ENCODE data around the gene ZSWIM5.
"Not testable (repeated sequence)": the region's sequence is repeated elsewhere in the genome, so short reads cannot be mapped to it uniquely, and the experiment has no call there.

The ZSWIM5 gene

DNA sequence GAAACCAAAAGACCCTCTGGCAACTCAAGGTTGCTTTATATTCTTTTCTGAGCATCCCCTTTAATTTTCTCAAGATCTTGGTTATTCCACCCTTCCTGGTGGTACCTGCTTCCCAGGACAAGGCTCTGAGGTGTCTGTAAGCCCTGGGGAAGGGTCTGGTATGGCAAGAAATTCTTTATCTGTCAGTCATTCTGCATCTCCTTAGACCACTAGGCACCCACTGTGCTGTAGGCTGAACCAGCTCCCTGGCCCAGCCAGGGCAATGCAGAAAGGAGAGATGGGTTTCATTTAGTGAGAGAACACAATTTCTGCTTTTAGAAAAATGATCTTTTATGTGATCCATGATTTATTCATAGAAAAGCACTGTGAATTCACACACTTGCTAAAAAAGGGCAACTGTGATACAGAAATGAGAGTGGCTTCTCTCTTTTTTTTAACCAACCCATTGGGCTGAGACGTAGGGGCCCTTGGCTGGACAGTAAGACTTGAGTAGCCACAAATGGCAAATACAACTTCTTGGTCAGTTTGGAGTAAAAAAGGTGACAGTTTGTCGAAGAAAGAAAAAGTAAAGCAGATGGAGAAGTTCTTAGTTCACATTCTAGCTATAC lies 190.2 kb downstream of the ZSWIM5 start:
- no peak for DNase-seq

DNA sequence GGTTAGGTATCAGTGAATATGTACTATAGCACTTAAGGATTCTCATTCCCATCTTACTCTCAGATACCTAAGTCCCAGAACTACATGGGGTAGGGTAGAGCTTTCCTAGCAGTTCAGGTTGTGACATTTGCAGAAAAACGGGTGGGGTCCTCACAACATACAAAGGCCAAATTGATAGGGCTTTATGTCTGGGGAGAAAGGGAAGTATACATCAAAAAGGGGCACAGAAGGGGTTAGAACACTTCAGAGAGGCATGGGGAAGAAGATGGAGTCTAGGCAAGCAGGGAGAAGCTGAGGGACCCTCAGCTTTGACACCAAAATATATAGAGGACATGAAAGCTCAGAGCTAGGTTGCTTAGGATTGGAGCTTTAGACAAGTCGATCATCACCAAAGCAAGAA lies 190.7 kb downstream of the ZSWIM5 start:
- DNase-seq: no peak

DNA sequence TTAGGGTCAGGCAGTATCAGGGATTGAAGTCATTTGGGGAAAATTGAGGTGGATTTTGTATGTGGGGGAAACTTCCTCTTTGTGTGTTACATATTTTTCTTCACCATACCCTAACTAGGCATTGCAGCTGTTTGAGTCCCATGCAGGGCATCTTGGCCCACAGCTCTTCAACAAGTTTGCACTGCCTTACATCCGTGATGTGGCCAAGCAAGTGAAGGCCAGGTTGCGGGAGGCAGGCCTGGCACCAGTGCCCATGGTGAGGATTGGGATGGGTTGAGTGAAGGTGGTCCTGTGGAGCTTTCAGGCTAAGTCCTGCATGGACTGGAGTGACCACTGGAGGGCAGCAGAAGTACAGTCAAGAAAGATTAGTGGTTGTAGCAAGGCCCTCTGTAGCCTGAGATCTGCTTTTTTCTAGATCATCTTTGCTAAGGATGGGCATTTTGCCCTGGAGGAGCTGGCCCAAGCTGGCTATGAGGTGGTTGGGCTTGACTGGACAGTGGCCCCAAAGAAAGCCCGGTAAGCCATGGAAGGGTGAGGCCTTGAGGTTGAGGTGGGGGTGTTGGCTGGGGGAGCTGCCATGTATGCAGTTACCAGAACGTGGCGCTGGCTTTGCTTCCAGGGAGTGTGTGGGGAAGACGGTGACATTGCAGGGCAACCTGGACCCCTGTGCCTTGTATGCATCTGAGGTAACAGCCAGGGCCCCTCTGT lies 191.9 kb downstream of the ZSWIM5 start:
- peak; percentile 34 for DNase-seq

DNA sequence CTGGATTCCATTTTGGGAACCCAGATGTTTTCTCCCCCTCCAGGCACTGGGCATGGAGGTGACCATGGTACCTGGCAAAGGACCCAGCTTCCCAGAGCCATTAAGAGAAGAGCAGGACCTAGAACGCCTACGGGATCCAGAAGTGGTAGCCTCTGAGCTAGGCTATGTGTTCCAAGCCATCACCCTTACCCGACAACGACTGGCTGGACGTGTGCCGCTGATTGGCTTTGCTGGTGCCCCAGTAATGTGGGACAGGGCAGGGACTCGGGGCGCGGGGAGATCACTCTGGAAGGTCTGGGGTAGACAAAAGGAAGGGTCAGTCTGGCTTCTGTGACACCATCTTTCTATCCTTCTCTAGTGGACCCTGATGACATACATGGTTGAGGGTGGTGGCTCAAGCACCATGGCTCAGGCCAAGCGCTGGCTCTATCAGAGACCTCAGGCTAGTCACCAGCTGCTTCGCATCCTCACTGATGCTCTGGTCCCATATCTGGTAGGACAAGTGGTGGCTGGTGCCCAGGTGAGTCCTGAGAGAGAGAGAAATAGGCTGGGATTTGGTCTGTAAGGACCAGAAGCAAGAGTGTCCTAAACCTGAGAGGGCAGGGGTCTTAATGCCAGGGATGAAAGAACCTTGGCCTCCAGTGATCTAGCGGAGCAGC lies 192.7 kb downstream of the ZSWIM5 start:
- no peak for DNase-seq

GRCh38 chr1:45012639-45013278 lies 193.6 kb downstream of the ZSWIM5 start:
- DNase-seq: no peak

GRCh38 chr1:45011837-45012638 lies 194.4 kb downstream of the ZSWIM5 start, which contains the start of gene UROD:
Gene UROD (plus strand): TSS chr1:45012254. CDS start chr1:45012266, 12 bp downstream.
- DNase-seq: peak; percentile 95

DNA sequence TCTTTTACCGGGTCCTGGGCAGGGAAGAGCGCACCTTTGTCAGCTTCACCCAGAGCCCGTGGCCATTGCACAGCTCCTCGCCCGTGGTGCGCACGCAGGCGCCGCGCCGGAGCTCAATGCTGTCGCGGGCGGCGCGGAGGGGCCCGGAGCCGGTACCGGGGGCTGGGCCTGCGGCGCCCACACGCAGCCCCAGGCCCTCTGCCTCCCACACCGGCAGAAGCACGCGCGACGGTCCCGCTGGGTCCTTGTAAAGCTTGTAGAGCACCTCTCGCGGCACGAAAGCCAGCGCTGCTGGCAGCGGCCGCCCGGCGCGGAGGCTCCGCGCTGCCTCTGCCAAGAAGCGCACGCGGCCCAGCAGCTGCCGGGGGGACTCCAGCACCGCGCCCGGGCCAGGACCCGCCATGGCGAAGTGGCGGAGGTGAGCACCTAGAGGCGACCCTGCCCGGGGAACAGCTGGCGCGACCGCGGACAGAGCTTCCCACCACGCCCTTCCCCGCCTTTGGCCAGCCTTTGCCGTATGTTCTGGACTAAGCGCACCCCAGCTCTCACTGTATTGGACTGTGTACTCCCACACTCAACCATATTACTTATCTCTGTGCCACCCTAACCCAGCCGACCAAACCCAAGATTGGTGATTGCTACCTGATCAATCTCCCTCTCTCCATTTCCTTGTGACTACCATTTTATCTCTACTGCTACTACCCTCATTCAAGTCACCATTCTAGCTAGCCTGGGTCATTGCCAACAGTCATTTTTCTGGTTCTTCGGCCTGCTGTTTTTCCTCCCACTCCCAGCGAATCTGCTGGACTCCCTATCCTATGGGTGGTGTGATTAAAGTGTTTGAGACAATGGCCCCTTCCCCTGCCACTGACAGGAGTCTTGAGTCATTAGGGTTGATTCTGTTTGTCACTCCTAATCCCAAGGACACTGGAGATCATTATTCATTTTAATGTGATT lies 195.3 kb downstream of the ZSWIM5 start, which contains the start of gene HECTD3:
Gene HECTD3, minus strand, starts transcription at position 470 of the 957 bp plus-strand sequence. Its CDS starts 67 bp downstream, at position 403.
- peak; percentile 51 for DNase-seq

DNA sequence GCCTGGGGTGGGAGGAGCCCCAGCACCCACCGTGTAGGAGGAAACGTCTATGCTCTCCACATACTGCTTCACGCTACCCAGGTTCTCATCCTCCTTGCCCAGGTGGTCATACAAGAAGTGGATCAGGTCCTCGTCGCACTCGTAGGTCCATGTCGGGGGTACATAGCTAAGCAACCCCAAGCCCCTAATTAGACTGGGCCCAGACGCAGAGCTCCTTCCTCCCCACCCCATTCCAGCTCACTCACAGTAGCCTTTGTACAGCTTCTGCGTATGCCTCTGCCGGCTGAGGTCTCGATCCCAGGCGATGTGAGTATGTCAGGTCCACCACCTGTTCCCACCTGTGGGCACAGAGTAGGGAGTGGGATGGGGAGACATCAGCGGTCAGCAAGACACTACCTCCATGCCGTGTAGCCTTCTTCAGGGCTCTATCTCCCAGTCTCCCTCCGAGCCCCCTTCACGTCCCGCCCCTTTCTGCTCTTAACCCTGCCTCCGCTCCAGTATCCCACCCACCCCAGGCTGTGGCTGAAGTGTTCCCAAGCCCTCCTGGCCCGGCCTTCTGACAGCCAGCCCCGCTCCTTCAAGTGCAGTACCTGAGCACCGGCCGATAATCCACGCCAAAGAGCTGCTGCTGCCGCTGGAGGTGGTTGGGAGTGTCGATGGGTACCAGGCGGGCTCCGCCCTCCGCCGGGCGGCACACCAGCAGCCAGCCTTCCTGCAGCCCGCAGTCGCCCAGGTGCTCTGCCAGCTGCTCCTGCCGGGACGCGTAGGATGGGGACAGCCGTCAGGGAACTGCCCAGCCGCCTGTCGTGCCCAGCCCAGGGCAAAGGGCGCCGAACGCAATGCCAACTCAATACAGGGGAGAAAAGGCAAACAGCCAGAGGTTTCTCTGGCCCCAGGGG lies 196.2 kb downstream of the ZSWIM5 start:
- DNase-seq: no peak

- DNase-seq: no peak
Measured at GRCh38 chr1:45009296-45009865, 197.0 kb downstream of the ZSWIM5 start.

DNA sequence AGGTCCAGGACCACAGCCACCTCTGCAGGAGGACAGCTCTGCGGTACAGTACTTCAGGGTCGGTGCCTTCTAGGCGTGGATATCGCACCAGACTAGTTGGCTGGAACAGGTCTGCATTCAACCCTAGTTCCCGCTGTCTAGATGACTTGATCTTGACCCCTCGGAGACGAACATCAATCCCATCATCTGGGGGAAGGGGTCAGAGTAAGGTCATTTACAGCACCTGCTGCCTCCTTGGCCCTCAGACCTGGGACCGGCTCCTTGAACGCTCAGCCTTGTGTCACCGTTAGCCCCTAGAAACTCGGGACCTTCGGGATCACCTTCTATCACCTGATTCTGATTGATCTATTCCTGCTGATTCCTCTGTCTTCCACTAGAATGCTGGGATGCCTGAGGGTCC lies 197.9 kb downstream of the ZSWIM5 start:
- no peak for DNase-seq

DNA sequence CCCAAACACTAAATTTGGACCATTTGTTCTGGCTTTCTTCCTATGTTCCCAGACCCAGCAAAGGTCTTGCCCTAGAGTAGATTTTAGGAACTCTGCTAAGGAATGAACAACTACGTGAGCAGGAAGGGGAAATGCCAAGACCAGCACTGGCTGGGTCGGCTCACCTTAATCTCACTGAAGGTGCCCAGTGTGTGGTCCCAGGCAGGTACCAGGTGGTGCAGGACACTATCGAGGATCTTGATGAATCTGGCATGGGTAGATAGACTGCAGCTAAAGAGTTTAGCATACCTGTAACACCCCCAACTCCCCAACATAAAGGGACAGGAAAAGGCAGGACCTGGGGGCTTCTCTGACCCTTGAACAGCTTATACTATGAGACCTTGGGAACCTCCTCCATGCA lies 198.3 kb downstream of the ZSWIM5 start:
- no peak for DNase-seq

GRCh38 chr1:45007311-45007710 lies 199.1 kb downstream of the ZSWIM5 start:
- DNase-seq: no peak

GRCh38 chr1:45005761-45006160 lies 200.6 kb downstream of the ZSWIM5 start:
- DNase-seq: no peak

- no peak for DNase-seq
Measured at GRCh38 chr1:45004281-45004920, 202.0 kb downstream of the ZSWIM5 start.

DNA sequence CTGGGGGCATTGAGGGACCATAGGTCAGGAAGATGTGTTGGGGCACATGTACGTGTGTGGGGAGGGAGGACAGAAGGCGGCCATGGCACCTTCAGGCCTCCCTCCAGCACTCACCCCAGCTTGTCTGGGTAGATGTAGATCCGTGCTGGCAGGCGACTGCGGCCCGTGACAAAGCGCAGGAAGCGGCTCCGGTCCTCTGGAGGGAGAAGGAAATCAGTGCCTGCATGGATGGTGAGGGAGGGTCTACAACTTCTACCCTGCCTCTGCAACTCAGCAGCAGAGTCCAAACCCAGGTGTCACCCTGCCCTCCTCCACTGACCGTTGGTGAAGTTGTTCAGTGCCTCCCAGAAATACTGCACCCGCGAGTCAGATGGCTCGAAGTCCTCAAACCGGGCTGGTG lies 202.7 kb downstream of the ZSWIM5 start:
- DNase-seq: no peak

DNA sequence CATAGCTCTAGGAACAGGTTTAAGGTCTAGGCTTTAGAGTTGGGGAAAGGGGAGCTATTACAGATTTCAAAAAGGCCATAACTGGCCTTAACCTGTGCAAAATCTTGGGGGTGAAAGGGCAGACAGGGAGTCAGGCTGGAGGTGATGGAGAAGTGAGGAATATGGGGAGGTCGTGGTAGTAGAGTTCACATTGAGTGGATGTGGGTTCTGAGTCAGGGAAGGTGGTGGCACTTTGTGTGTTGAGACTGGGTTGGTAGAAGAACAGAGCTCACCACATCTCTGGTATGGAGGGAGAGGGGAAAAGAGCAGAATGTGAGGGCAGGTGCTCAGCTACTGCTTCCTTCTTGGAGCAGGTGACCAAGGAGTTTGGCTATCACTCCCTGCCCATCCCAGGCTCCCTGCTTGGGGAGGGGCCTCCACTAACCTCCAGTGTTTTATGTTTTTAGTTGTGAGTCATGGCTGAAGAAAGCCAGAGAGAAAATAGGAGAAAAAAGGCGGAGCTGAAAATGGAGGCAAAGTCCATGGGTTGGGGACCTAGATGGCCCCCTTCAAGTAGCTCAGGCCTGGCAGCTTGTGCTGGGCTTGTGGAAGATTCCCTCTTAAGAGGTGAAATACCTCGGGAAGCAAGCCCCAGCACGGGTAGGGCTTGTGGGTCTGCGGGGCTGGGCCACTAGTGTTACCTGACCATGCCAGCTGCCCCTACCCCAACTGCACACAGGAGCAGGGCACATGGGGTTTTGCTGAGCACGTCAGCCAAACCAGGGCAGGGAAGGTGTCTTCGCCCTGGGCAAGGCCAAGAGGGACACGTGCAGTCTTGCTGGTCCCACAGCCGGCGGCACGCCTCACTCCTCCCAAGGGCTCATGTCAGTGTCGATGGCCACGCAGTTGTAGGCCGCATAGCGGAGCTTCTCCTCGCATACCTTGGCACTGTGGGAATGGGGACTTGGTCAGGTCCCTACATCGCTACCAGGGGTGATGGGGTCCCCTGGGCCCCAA lies 203.5 kb downstream of the ZSWIM5 start:
- no peak for DNase-seq

DNA sequence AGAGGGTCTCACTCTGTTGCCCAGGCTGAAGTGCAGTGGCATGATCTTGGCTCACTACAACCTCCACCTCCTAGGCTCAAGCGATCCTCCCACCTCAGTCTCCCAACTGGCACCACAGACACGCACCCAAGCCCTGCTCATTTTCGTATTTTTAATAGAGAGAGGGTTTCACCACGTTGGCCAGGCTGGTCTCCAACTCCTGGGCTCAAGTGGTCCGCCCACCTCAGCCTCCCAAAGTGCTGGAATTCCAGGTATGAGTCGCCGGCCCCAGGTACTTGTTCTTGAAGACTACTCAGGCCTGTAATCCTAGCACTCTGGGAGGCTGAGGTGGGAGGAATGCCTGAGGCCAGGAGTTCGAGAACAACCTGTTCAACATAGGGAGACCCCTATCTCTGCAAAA lies 204.8 kb downstream of the ZSWIM5 start:
- not testable (repeated sequence) for DNase-seq

GRCh38 chr1:45001011-45001481 lies 205.4 kb downstream of the ZSWIM5 start:
- no peak for DNase-seq
